Peyer's patch (tissue), 4 donors: ENCODE measurements around the gene TNFRSF8.
A peak's percentile ranks its signal among the peaks of the same experiment; 100 is the strongest.
"Not testable (repeated sequence)": the region's sequence is repeated elsewhere in the genome, so short reads cannot be mapped to it uniquely, and the experiment has no call there.

Experiments
- POLR2A ChIP-seq, 2 donors: fragments of 450-650 bp; IDR thresholded peaks; one replicate each; pipeline ENCODE4 v1.5.1; 2017; ENCODE audit warnings: antibody characterized with exemption in 2 of 2, mild to moderate bottlenecking in 2 of 2, moderate library complexity in 2 of 2
- TF ChIP-seq, protein P1 (sequence below), 6 experiments: fragments of 450-650 bp in 4 of 6; fragments of 200-600 bp in 2 of 6; sonication (generic) in 1 of 6; IDR thresholded peaks; one replicate each; pipeline ENCODE4 v1.5.1; 2017 to 2019; ENCODE audit warnings: antibody characterized with exemption in 6 of 6, mild to moderate bottlenecking in 3 of 6, moderate library complexity in 1 of 6

DNA sequence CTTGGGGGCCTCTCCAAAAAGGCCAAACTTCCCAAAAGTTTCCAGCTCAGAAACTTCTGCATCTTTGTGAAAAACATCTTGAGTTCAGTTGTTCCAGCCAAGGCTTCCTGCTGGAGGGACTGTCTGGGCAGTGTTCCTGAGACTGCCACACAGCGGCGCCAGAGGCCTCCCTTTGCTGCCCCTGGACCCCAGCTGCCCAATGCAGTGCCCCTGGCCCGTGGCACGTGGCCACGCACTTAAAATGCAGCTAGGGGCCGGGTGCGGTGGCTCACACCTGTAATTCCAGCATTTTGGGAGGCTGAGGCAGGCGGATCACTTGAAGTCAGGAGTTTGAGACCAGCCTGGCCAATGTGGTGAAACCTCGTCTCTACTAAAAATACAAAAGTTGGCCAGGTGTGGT, 43.8 kb downstream of the TNFRSF8 start:
- TF ChIP-seq, protein P1, sequence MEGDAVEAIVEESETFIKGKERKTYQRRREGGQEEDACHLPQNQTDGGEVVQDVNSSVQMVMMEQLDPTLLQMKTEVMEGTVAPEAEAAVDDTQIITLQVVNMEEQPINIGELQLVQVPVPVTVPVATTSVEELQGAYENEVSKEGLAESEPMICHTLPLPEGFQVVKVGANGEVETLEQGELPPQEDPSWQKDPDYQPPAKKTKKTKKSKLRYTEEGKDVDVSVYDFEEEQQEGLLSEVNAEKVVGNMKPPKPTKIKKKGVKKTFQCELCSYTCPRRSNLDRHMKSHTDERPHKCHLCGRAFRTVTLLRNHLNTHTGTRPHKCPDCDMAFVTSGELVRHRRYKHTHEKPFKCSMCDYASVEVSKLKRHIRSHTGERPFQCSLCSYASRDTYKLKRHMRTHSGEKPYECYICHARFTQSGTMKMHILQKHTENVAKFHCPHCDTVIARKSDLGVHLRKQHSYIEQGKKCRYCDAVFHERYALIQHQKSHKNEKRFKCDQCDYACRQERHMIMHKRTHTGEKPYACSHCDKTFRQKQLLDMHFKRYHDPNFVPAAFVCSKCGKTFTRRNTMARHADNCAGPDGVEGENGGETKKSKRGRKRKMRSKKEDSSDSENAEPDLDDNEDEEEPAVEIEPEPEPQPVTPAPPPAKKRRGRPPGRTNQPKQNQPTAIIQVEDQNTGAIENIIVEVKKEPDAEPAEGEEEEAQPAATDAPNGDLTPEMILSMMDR (IDR thresholded peaks at IDR 0.05) = peak in 1 of 6 experiments; percentile 6
- not testable (repeated sequence) for TF ChIP-seq POLR2A (IDR thresholded peaks at IDR 0.05)
